Smooth muscle cell (in vitro differentiated cells): ENCODE measurements around the gene HSPA1B. TPM values are rescaled to one million over a fixed set of nuclear protein-coding genes. Genes with fewer than 3 reads are reported as not detected.
A peak's percentile ranks its signal among the peaks of the same experiment; 100 is the strongest.

Experiments
- DNase-seq: peaks from one replicate; lab custom pipeline; 2025; ENCODE audit not compliant: unreplicated experiment; lab: John Stamatoyannopoulos, UW
- H2AFZ ChIP-seq: fragments of 200-600 bp; sonication (generic); 2 replicates; pipeline ENCODE4 v1.6.0; 2016; ENCODE audit warnings: antibody characterized with exemption, low read depth, mild to moderate bottlenecking
- H3F3A ChIP-seq: fragments of 200-600 bp; sonication (generic); 2 replicates; pipeline ENCODE4 v1.6.0; 2017; ENCODE audit warnings: antibody characterized with exemption, low read depth
- H3K27ac ChIP-seq: fragments of 200-600 bp; sonication (generic); 2 replicates; pipeline ENCODE4 v1.5.1; 2016; ENCODE audit warnings: low read depth, mild to moderate bottlenecking
- H3K27me3 ChIP-seq: fragments of 200-600 bp; sonication (generic); 2 replicates; pipeline ENCODE4 v1.6.1; 2016; ENCODE audit warnings: low read depth, mild to moderate bottlenecking
- H3K36me3 ChIP-seq: fragments of 200-600 bp; sonication (generic); 2 replicates; pipeline ENCODE4 v1.5.1; 2016; ENCODE audit warnings: low read depth
- H3K4me1 ChIP-seq: fragments of 200-600 bp; sonication (generic); 2 replicates; pipeline ENCODE4 v1.5.1; 2016; ENCODE audit warnings: low read depth
- H3K4me2 ChIP-seq: fragments of 200-600 bp; sonication (generic); 2 replicates; pipeline ENCODE4 v1.6.0; 2016; ENCODE audit warnings: mild to moderate bottlenecking
- H3K4me3 ChIP-seq: fragments of 200-600 bp; sonication (generic); 2 replicates; pipeline ENCODE4 v1.5.1; 2016; ENCODE audit warnings: mild to moderate bottlenecking
- H3K79me2 ChIP-seq: fragments of 200-600 bp; sonication (generic); 2 replicates; pipeline ENCODE4 v1.6.0; 2016; ENCODE audit warnings: low read depth, mild to moderate bottlenecking
- H3K9ac ChIP-seq: fragments of 200-600 bp; sonication (generic); 2 replicates; pipeline ENCODE4 v1.6.0; 2016; ENCODE audit warnings: low read depth
- H3K9me3 ChIP-seq: fragments of 200-600 bp; sonication (generic); replicated peaks from 2 replicates; pipeline ENCODE4 v1.5.1; 2016; ENCODE audit warnings: low read depth
- H4K20me1 ChIP-seq: fragments of 200-600 bp; sonication (generic); 2 replicates; pipeline ENCODE4 v1.6.0; 2016; ENCODE audit warnings: low read depth
- WGBS: methylation state at CpG from one replicate; pipeline ENCODE4 v1.1.7; 2016; ENCODE audit warnings: low lambda C conversion rate; 5-methylcytosine and 5-hydroxymethylcytosine counted together
- polyA plus RNA-seq: library from polyadenylated mRNA; unstranded; fragments of >200 nt; fragmentation: Nextera tagmentation; extraction: Ambion mirVana; gene quantifications from 2 replicates; pipeline ENCODE4 v1.2.1, GENCODE V29; 2016
- total RNA-seq: library from RNA; depleted of rRNA; stranded (reverse); fragments of >200 nt; gene quantifications from 2 replicates; pipeline ENCODE4 v1.2.3, GENCODE V29; 2014
- TF ChIP-seq, protein P1 (sequence below): fragments of 200-600 bp; sonication (generic); IDR thresholded peaks from 2 replicates; pipeline ENCODE4 v1.5.1; 2017; ENCODE audit warnings: borderline replicate concordance, mild to moderate bottlenecking, antibody characterized with exemption; ENCODE audit not compliant: insufficient read depth, poor library complexity, severe bottlenecking

HSPA1B gene
- total and polyA plus RNA-seq, 2 experiments from 2014 or later = 30.7 to 43.1 TPM

DNA sequence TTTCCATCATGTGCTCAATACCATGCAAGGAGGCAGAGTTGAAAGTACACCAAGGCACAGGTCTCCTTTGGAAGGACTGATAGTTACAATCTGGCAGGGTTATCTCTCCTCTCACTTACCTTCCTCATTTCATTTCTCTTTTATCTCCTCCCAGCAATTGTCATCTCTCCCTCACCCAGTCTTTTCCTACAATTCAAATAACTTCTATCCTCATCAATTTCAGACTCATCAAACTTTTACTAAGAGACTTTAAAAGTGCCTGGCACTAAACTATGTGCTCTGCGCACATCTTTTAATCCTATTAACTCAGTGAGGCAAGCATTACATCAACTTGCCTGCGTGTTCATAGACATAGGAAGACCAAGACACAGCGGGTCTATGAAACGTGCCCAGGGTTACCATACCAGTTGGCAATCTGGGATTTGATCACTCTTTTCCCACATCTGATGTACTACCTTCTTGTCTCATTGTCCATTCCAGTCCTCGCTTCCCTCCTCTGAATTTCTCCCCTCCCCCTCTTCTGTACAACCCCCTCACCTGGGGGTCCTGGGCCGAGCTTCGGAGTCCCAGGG lies 33.2 kb upstream of the HSPA1B start:
- 1% methylated on average over 7 of the region's 7 CpGs for WGBS
- DNase-seq = no peak
- H3F3A ChIP-seq = peaks cover 14% of the 10 kb centered on the region
- peak overlapping the region; percentile 96 for H3K4me2 ChIP-seq
- peaks cover 24% of the 10 kb centered on the region for H3K79me2 ChIP-seq
- no peaks in the 10 kb centered on the region for H3K36me3 ChIP-seq
- no peaks in the 10 kb centered on the region for H3K4me1 ChIP-seq
- no peaks in the 10 kb centered on the region for H3K9me3 ChIP-seq
- TF ChIP-seq, protein P1, sequence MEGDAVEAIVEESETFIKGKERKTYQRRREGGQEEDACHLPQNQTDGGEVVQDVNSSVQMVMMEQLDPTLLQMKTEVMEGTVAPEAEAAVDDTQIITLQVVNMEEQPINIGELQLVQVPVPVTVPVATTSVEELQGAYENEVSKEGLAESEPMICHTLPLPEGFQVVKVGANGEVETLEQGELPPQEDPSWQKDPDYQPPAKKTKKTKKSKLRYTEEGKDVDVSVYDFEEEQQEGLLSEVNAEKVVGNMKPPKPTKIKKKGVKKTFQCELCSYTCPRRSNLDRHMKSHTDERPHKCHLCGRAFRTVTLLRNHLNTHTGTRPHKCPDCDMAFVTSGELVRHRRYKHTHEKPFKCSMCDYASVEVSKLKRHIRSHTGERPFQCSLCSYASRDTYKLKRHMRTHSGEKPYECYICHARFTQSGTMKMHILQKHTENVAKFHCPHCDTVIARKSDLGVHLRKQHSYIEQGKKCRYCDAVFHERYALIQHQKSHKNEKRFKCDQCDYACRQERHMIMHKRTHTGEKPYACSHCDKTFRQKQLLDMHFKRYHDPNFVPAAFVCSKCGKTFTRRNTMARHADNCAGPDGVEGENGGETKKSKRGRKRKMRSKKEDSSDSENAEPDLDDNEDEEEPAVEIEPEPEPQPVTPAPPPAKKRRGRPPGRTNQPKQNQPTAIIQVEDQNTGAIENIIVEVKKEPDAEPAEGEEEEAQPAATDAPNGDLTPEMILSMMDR = no peak
- H3K27me3 ChIP-seq = no peaks in the 10 kb centered on the region
- no peaks in the 10 kb centered on the region for H4K20me1 ChIP-seq
- peak overlapping the region; percentile 89 for H3K9ac ChIP-seq
- H2AFZ ChIP-seq = peak overlapping the region; percentile 97
- H3K4me3 ChIP-seq = peak overlapping the region; percentile 98
- H3K27ac ChIP-seq = peak overlapping the region; percentile 90

DNA sequence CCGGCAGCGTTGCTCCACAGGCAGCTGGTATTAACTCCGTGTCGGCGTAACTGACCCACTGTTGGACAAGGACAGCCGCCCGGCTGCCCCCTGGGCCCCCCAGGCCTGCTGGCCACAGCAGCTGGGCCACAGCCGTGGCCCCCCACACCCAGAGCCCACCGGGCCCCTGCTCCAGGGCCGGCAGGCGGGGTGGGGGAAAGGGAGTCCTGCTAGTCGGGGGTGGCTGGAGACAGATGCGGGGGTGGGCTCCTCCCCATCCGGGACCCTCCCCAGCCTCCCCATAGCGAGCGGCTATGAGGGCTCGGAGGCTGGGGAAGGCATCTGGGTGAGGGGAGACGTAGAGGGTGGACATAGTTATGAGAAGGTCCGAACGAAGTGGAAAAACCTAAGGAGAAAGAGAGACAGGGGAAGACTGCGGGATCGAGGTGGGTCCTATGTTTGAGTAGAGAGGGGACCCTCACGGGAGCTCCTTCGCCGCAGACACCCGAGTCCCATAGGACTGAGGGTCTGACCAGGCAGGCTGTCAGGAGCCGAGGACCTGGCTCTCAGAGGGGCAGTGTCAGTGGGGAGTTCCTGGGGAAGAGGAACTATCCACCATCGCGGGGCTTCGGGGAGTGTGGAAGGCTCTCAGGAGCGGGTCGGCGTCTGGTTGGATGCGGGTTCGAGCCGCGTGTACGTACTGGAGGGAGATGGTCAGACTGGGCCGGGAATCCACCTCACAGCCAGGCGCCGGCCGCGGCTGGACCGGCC lies 32.5 kb upstream of the HSPA1B start:
- peak overlapping the region; percentile 96 for H3K4me2 ChIP-seq
- H3K4me3 ChIP-seq = peak overlapping the region; percentile 98
- H3K9ac ChIP-seq = peak overlapping the region; percentile 89
- H3K27me3 ChIP-seq = no peaks in the 10 kb centered on the region
- no peaks in the 10 kb centered on the region for H3K36me3 ChIP-seq
- no peaks in the 10 kb centered on the region for H4K20me1 ChIP-seq
- peak overlapping the region; percentile 97 for H2AFZ ChIP-seq
- DNase-seq = no peak
- TF ChIP-seq, protein P1 = no peak
- peaks cover 14% of the 10 kb centered on the region for H3F3A ChIP-seq
- no peaks in the 10 kb centered on the region for H3K4me1 ChIP-seq
- H3K27ac ChIP-seq = peak overlapping the region; percentile 90
- H3K9me3 ChIP-seq = no peaks in the 10 kb centered on the region
- WGBS = 2% methylated on average over 39 of the region's 44 CpGs
- peaks cover 17% of the 10 kb centered on the region for H3K79me2 ChIP-seq

DNA sequence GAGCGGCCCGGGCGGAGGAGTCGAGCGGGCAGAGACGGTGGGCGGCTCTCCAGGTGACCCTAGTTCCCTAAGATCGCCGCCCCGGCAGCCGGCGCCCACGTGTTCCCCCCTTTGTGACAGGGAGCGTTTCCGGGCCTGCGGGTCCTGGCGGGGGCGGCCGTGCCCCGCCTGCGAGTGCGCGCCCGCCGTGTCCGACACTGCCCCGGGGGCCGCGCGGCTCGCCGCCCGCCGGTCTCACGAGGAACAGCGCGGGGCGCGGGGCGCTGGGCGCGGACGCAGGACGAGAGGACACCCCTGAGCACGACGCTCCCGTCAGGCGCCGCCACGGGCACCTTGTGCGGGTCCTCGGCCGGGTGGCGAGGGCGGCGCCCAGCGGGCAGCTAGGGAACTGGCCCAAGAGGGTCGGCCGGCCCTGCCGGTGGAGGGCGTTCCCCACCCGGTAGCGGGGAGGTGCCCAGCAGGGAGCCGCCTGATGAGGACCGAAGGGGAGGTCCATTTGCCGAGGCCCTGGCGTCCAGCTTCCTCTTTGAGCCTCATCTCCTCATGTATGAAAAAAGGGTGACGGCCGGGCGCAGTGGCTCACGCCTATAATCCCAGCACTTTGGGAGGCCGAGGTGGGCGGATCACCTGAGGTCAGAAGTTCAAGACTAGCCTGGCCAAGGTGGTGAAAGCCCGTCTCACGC lies 31.8 kb upstream of the HSPA1B start, which contains the start of gene VARS1:
TSS of gene VARS1 (minus strand) at position 137 of the 683 bp plus-strand sequence. CDS start 535 bp downstream, outside the sequence.
- Histone ChIP-seq H3K79me2 (peaks cover 16% of the 10 kb centered on the region), H3K4me1 (no peaks in the 10 kb centered on the region), H3K36me3 (no peaks in the 10 kb centered on the region), H3K4me2 (peak within 1 kb of the TSS; percentile 96), H3K27me3 (no peaks in the 10 kb centered on the region), H3K4me3 (peak within 1 kb of the TSS; percentile 98), H3K9me3 (no peaks in the 10 kb centered on the region), H3F3A (peaks cover 14% of the 10 kb centered on the region), H3K27ac (peak within 1 kb of the TSS; percentile 90), H3K9ac (peak within 1 kb of the TSS; percentile 89), H2AFZ (peak within 1 kb of the TSS; percentile 97), H4K20me1 (no peaks in the 10 kb centered on the region)
- TF ChIP-seq, protein P1 = peak; percentile 56
- WGBS = 2% methylated on average over 61 of the region's 75 CpGs
- peak; percentile 60 for DNase-seq
